Measurements from ENCODE around the gene HLA-DQA2.
"Not testable (repeated sequence)": the region's sequence is repeated elsewhere in the genome, so short reads cannot be mapped to it uniquely, and the experiment has no call there.

Gene HLA-DQA2

DNA sequence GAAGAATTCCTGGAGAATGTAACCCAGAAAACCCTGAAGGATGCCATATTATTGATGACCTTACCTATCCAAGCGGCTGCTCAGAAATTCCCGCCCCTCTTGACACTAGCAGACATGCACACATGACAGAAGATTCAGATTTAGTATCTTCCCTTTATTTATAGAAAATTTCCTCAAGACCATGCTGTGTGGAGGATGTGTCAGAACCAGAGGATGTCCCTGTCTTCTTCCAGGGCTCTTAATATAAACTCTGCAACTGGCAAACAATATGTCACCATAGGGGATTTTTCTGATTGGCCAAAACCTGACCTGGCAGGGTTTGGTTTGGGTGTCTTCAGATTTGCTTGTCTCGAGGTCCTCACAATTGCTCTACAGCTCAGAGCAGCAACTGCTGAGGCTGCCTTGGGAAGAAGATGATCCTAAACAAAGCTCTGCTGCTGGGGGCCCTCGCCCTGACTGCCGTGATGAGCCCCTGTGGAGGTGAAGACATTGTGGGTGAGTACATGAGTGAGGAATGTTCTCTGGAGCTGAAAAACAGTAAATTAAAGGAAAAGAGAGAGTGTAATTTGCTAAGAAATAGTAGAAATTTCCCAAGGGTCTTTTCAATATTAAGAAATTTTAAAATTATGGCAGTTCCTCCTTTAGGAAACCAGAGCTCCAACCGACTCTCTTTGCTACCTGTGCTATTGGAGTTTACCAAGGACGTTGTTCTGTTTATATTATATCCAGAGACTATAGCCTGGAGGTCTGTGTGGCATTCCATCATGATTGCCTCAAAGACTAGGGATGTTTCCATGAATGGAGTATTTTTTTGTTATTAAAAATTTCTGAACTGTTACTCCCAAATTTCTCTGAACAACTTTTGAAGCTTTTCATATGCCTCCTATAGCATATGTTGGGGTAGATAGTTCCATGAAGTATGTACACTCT is at the start of gene HLA-DQA2:
HLA-DQA2 (plus strand) TSS at position 361 of the 930 bp plus-strand sequence; CDS start at position 414, 53 bp downstream.
- DNase-seq = no peak

DNA sequence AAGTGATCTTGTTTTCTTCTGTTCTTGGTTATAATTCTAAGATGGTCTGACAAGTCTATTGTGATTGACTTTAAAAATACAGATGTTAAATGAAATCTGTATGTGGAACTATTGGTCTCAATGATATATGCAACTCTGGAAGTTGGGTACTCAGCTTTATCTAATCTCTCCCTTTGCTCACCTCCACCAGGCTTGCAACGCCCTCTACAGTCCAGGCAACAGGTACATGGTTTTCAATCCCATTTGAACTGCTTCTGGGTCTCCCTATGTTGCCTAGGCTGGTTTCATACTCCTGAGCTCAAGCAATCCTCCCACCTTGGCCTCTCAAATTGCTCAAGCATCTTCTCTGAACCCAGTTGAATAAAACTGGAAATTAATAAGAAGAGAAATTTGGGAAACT is 49.2 kb upstream of the HLA-DQA2 start:
- no peak for DNase-seq

DNA sequence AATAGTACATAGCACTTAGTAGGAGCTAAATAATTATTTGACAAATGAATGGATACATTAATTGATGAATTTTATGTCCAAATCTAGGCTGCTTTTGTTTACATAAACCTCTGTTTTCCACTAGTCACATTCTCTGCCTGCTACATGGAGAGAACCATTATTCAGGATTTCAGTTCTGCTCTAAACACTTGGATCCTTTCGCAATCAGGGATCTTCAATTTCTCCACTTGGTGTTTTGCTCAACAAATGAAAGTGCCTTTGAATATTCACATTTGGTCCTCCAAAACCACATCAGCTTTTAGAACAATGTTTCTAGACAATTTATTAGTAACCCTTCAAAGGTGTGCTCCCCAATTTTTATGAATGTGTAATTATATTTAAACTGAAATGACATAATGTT is 44.2 kb upstream of the HLA-DQA2 start:
- no peak for DNase-seq

DNA sequence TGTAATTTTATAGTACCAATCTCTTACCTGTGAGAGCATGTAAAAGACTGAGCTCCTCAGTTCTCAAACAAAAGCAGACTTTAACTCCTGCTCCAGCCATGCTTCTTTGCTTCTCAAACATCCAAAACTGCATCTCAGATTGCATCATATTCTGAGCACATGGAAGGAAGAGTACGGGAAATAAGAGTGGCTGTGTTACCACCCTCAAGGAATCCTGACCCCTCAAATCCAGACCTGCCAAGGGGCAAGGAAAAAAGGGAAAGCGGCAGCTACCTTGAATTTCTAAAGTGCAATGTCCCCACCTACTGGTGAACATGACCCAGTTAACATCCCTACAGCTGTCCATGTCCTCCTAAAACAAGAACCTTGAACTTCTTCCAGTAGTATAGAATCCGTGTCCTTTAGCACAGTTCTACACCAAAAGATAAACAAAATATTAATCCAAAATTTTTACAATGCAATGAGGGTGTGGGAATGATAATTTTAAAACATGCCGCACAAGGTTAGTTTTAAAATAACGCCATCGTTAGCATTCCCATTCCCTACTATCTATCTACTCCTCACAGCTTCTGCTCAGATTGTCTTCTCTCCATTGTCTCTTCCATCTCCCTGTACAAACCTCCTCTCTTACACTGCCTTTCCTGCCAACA is 40.7 kb upstream of the HLA-DQA2 start:
- DNase-seq = peak; percentile 90

DNA sequence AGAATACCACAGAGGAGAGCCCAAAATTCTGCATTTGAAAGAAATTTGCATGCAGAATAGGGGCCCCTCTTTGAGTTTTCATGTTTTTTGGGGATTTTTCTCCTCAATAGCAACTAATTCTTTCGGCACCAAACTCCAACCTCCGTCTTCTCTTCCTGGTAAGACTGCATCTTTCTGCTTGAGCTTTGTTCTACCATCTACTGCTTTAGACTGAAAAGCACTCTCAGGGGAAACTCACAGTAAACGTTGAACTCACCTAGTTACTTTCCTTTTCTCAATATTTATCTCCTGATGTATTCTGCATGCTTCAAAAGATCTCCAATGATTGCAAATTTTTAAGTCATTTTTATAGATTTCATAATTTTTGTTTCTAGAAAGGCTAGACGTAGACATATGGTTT is 37.8 kb upstream of the HLA-DQA2 start:
- DNase-seq = no peak

DNA sequence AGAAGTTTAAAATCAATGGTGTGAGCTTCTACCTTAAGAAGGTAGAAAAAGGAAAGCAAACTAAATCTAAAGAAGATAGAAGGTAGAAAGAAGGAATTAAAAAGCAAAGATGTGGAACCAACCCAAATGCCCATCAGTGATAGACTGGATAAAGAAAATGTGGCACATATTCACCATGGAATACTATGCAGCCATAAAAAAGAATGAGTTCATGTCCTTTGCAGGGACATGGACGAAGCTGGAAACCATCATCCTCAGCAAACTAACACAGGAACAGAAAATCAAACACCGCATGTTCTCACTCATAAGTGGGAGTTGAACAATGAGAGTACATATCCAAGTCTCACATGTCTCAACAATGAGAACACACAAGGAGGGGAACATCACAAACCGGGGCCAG is 36.0 kb upstream of the HLA-DQA2 start:
- DNase-seq = not testable (repeated sequence)

DNA sequence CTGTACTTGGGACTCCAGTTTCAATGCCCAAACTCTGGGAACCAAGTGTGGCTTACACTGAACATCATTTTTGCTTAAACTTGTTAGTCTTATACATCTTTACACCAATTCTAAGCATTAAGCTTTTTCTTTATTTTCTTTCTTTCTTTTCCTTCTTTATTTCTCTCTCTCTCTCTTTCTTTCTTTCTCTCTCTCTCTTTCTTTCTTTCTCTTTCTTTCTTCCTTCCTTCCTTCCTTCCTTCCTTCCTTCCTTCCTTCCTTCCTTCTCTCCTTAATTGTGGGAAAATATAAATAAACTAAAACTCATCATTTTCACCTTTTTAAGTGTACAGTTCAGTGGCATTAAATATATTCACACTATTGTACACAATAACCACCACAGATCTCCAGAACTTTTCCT is 31.6 kb upstream of the HLA-DQA2 start:
- DNase-seq = no peak

DNA sequence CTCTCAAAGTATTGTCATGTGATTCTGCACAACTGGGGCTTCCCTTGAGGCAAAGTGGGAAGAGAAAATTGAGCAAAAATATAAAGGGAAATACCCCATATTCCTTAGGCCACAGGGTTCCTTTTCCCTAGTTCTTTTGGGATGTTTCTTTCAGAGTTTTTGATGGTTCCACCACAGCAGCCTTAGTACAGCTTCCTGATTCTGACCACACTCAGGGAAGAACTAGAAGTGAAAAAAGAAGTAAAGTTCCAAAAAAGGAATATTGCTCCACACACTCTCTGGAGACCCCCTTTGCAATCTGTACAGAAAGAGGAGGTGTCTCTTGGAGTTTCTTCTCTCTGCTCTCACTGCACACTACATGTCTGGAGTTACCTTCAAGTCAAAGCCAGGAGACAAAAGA is 27.9 kb upstream of the HLA-DQA2 start:
- no peak for DNase-seq

DNA sequence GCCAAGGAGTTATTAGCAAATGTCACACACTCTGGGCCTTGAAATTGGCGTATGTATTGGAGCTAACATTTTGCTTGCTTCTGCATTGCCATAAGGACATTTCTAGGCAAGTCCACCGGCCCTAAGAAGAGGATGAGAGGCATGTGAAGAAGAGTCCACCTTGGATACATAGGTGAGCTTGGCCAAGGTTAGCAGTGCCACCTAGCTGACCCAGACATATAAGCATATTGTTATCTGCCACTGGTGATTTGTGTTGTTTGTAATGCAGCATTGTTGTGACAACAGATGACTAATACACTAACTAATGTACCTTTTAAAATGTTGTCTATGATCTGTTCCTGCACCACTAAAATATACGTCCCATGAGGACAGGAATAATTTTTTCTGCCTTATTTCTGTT is 24.8 kb upstream of the HLA-DQA2 start:
- no peak for DNase-seq

DNA sequence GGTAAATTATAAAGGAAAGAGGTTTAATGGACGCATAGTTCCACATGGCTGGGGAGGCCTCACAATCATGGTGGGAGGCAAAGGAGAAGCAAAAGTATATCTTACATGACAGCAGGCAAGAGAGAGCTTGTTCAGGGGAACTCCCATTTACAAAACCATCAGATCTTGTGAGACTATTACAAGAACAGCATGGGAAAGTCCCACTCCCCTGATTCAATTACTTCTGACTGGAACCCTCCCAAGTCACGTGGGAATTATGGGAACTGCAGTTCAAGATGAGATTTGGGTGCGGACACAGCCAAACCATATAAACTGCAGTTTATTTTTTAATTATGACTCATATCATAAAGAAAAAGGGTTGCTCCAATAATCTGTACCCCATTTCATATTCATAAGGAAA is 22.3 kb upstream of the HLA-DQA2 start:
- DNase-seq = no peak

DNA sequence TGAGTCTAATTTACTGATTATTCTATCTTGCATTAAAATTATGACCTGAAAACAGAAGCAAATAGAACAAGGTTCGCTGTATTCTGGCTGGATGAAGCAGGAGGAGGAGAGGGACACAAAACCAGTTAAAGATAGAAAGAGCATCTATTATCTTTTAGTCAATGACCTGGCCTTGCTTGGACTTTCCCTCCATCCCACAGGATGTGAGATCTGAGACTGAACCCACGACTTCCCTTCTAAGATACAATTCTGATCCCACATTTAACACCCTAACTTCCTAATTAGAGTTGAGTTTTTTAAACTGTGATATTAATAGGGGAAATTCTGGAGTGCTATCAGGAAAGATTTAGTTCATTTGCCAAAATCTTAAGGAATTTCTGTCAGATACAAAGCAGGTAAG is 3.1 kb upstream of the HLA-DQA2 start:
- no peak for DNase-seq

DNA sequence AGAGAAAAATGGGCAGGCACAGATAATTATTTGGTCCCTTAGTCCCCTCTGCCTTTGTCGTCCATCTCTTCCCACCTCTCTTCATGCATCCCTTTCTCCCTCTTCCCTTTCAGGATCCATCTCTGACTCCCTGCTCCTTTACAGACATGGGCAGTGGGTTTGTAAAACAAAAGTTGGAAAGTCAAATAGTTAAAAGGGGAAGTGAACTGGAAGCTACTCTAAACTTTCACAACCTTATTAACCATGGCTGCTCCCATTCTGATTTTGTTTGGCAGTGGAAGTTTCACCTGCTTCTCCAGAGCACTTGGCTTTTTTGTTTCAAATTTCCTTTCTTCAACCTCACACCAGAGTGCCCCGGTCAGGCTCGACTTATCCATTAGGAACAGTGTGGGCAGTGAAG is 1.2 kb downstream of the HLA-DQA2 start:
- no peak for DNase-seq

DNA sequence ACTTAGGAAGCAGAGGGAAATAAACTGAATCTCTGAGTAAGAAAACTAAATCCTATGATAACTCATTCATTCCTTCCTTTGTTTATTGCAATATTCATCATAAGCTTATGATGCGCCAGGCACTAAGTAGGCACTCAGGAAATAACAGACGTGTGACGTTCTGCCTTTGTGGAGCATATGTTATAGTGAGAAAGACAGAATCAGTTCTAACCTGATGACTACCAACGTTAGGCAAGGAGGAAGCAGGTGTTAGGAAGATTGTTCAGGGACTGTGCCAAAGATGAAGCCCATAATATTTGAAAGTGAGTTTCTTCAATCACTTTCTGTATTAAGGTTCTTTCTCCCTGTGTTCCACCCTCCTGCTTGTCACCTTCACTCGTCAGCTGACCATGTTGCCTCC is 3.6 kb downstream of the HLA-DQA2 start:
- DNase-seq = no peak

DNA sequence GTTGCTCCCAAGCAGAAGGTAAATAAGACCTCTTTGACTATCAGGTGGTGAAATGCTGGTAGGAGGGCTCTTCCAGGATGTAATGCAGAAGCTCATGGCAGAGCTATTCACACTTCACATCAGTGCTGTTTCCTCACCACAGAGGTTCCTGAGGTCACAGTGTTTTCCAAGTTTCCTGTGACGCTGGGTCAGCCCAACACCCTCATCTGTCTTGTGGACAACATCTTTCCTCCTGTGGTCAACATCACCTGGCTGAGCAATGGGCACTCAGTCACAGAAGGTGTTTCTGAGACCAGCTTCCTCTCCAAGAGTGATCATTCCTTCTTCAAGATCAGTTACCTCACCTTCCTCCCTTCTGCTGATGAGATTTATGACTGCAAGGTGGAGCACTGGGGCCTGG is 4.5 kb downstream of the HLA-DQA2 start:
- not testable (repeated sequence) for DNase-seq

DNA sequence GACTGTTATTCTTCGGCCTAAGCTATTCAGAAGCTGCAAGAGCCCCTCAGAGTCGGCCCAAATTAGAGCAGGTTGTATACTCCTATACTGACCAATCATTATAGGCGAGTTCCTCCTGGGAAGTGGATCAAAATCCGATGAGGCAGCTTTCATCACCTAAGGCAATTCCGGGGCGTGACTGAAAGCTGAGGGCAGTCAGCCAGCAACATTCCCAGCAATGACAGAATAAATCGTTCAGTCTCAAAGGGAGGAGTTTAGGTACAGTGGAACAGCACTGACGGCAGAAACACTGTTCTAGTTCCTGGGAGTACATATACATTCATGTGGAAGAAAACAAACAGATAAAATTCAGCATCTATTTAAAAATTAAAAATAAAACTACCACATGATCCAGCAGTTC is 11.4 kb downstream of the HLA-DQA2 start:
- DNase-seq = peak; percentile 29

DNA sequence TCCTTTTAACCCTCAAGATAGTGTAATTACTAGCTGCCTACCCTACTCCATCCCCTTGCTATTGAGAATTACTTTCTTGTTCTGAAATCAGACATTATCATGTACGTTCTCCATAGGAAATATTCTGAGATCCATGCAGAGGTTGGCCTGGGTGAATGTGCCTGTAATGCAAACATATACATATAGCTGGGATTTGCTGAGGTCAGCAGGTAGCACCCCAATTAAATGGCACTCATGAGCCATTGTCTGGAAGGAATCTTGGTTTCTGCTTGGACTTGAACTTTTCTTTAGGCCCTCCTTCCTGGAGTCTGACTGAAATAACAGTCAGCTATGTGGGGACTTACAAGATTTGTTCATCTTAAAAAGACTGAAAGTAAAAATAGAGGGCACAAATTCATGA is 18.5 kb downstream of the HLA-DQA2 start:
- no peak for DNase-seq

DNA sequence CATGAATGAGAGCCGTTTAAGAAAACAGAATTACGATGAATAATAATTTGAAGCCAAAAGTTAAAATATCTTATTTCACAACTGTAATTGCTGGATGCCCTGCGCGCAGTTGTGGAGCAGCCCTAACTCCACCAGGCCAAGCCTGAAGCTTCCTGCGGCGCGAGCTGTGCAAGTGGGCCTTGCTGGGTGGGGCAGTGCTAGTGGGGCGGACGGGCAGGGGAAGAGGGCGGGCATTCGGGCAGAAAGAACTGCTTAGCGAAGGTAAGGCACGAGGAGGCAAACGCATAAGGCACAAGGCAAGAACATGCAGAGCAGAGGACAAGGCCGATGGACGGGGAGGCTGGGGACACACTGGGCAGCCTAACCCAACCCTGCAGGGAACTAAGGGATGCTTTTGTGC is 19.9 kb downstream of the HLA-DQA2 start:
- no peak for DNase-seq

DNA sequence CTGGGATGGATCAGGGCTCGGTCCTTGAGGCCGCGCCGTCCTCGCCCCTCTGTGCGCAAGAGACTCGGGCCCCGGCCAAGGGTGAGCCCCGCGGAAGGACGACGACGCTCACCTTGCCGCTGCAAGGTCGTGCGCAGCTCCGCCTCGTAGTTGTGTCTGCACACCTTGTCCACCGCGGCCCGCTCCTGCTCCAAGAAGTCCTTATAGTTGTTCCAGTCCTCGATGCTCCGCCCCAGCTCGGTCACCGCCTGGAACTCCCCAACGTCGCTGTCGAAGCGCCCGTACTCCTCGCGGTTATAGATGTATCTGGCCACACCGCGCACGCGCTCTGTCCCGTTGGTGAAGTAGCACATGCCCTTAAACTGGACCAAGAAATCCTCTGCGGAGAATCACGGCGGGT is 20.4 kb downstream of the HLA-DQA2 start:
- no peak for DNase-seq

DNA sequence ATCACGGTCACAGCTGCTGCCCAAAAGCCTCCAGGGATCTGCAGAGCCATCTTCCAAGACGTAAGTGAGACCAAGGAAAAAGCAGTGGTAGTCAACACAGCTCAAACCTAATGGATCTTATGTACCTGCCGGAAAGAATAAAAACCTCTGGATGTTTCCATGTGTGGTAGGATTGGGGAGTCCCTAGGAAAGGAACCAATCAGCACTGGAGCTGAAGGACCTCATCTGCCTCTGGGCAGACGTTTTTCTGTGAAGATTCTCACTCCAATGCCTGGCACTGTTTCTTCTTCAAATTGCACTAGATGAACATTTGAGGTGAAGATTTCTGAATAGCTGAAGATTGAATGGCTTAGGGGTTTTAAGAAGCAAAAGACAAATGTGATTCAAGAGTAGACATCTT is 22.2 kb downstream of the HLA-DQA2 start, which contains the start of gene HLA-DQB2:
HLA-DQB2 (minus strand) TSS at position 112 of the 400 bp plus-strand sequence; CDS start at position 50, 62 bp downstream.
- DNase-seq = peak; percentile 41

DNA sequence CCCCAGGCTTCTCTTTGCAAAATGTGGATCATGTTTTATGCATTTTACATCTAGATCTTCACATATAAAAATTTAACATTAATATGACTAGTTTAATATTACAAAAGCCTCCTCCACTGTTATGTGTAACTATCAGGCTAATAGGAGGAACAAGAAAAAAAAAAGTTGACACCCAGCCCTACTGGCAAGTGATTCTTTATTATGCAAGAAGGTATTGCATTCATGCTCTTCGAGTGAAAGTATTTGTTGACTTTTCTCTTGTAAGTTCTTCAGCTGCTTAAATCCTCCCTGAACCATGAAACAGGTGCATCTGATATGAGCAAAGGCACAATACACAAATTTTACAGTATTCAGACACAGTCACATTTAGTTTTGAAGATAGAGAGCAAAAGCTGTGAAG is 22.9 kb downstream of the HLA-DQA2 start:
- DNase-seq = no peak

DNA sequence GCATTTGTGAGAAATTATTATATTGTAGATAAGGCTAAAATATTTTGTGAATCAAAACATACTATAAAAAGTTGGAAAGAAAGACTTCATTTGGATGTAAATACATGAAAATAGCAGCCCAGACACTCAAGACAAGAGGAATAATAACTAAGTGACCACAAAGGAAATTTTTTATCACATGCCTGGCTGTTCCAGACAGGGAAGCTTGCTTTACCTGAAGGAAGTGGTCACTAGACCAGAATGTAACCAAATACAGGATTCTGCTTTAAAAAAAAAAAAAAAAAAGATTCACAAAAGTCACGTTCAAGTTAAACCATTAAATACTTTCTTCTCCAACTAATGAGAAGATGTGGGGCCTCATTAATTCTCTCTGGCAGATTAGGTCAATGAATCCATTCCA is 31.5 kb downstream of the HLA-DQA2 start:
- DNase-seq = no peak

DNA sequence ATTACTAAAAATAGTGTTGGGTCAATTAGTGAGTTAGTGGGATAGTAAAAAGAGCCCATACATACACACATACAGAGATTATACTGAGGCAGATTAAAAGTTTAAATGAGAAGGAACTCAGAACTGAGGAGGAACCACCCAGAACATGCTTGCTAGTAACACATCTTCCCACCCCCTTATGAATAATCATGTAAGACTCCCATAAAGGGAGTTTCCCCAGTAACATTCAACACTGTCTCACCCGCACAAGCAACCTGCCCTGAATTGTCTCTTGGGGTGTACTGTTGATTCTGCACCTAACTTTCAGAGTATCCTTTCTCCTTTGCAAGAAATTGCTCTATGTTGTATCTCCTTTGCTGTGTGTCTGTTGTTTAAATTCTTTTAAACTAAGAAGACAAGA is 33.2 kb downstream of the HLA-DQA2 start:
- no peak for DNase-seq

DNA sequence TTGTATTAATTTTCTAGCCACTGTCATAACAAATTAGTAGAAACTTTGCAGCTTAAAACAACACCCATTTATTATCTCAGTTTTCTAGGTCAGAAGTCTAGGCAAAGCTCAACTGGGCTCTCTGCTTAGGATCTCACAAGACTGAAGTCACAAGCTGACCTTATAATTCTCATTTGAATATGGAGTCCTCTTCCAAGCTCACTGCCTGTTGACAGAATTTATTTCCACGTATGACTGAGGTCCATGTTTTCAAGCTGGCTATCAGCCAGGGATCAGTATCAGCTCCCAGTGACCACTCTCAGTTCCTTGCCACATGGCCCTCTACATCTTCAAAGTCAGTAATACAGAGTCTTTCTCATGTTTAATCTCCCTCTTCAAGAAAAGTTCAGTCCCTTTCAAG is 33.9 kb downstream of the HLA-DQA2 start:
- no peak for DNase-seq

DNA sequence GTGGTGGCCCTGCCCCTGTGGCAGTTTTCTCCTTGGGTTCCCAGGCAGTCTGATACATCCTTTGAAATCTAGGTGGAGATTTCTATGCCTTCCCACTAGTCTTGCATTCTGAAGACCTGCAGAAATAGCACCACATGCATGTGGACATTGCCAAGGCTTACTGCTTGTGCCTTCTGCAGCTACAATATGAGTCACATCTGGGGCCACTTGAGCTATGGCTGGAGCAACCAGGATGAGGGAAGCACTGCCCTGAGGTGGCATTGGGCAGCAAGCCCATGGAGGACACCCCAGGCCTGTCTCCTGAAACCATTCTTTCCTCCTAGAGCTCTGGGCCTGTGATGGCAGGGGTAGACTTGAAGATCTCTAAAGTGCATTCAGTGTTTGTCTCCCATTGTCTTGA is 37.8 kb downstream of the HLA-DQA2 start:
- no peak for DNase-seq
